ENCODE measurements around the gene BLVRA. TPM values are rescaled to one million over a fixed set of nuclear protein-coding genes. Genes with fewer than 3 reads are reported as not detected.
"Not testable (repeated sequence)": the region's sequence is repeated elsewhere in the genome, so short reads cannot be mapped to it uniquely, and the experiment has no call there.

Gene BLVRA
- 68.1 and 85.1 TPM in 2 replicates for total RNA-seq (2014; rRNA removed; shearing (Covaris generic))
- polyA plus RNA-seq (2014; cell fraction: nucleus; rRNA removed) = 43.0 and 53.9 TPM in 2 replicates

- DNase-seq (ENCODE audit: extremely low read depth, low read depth) = peak; percentile 34
Measured at GRCh38 chr7:43758029-43758821, at the start of gene BLVRA. TSS of gene BLVRA (plus strand) at chr7:43758680. CDS start at chr7:43771159, 12,479 bp downstream.

GRCh38 chr7:43711503-43711902 is 47.0 kb upstream of the BLVRA start:
- DNase-seq (ENCODE audit: extremely low read depth, low read depth) = no peak

GRCh38 chr7:43715966-43716365 is 42.5 kb upstream of the BLVRA start:
- not testable (repeated sequence) for DNase-seq (ENCODE audit: extremely low read depth, low read depth)

GRCh38 chr7:43716598-43716997 is 41.9 kb upstream of the BLVRA start:
- no peak for DNase-seq (ENCODE audit: extremely low read depth, low read depth)

GRCh38 chr7:43721193-43721806 is 37.2 kb upstream of the BLVRA start:
- peak; percentile 44 for DNase-seq (ENCODE audit: extremely low read depth, low read depth)

GRCh38 chr7:43723007-43723341 is 35.5 kb upstream of the BLVRA start:
- no peak for DNase-seq (ENCODE audit: extremely low read depth, low read depth)

GRCh38 chr7:43725251-43725650 is 33.2 kb upstream of the BLVRA start:
- DNase-seq (ENCODE audit: extremely low read depth, low read depth) = no peak

- no peak for DNase-seq (ENCODE audit: extremely low read depth, low read depth)
Measured at GRCh38 chr7:43726466-43726865, 32.0 kb upstream of the BLVRA start.

GRCh38 chr7:43727003-43727402 is 31.5 kb upstream of the BLVRA start:
- no peak for DNase-seq (ENCODE audit: extremely low read depth, low read depth)

- no peak for DNase-seq (ENCODE audit: extremely low read depth, low read depth)
Measured at GRCh38 chr7:43727494-43727893, 31.0 kb upstream of the BLVRA start.

GRCh38 chr7:43729214-43729923 is 29.1 kb upstream of the BLVRA start, which contains the start of gene COA1:
TSS of gene COA1 (minus strand) at chr7:43729523. CDS start at chr7:43648614, 80,909 bp downstream.
- DNase-seq (ENCODE audit: extremely low read depth, low read depth) = peak; percentile 88

- DNase-seq (ENCODE audit: extremely low read depth, low read depth) = peak; percentile 16
Measured at GRCh38 chr7:43729924-43730248, 28.6 kb upstream of the BLVRA start.

GRCh38 chr7:43731494-43731893 is 27.0 kb upstream of the BLVRA start:
- DNase-seq (ENCODE audit: extremely low read depth, low read depth) = not testable (repeated sequence)

- not testable (repeated sequence) for DNase-seq (ENCODE audit: extremely low read depth, low read depth)
Measured at GRCh38 chr7:43734575-43735332, 23.7 kb upstream of the BLVRA start.

- DNase-seq (ENCODE audit: extremely low read depth, low read depth) = no peak
Measured at GRCh38 chr7:43735403-43735801, 23.1 kb upstream of the BLVRA start.

- DNase-seq (ENCODE audit: extremely low read depth, low read depth) = peak; percentile 51
Measured at GRCh38 chr7:43735802-43736603, 22.5 kb upstream of the BLVRA start.

- DNase-seq (ENCODE audit: extremely low read depth, low read depth) = no peak
Measured at GRCh38 chr7:43737467-43738127, 20.9 kb upstream of the BLVRA start.

- DNase-seq (ENCODE audit: extremely low read depth, low read depth) = no peak
Measured at GRCh38 chr7:43742692-43743091, 15.8 kb upstream of the BLVRA start.

GRCh38 chr7:43747328-43748105 is 11.0 kb upstream of the BLVRA start:
- no peak for DNase-seq (ENCODE audit: extremely low read depth, low read depth)
